IMR-90 (cell line): ENCODE results near the gene MYO3B. TPM values are rescaled to one million over a fixed set of nuclear protein-coding genes. Genes with fewer than 3 reads are reported as not detected.
A peak's percentile ranks its signal among the peaks of the same experiment; 100 is the strongest.

Source experiments
- ATAC-seq: fragments of 200-7000 bp; cut with Tn5 transposase; 2 replicates; pipeline ENCODE4 v1.9.1; 2020; ENCODE audit warnings: low read depth, mild to moderate bottlenecking, moderate library complexity
- BruUV-seq: library from RNA; stranded (reverse); fragments of 400-500 nt; replicated peaks from 2 replicates; lab custom pipeline; 2021; lab: Mats Ljungman, UMichigan
- CTCF ChIA-PET: fragments of 300-600 bp; formaldehyde crosslinking; extraction: SDS; loops from one replicate; lab custom pipeline; 2021; ENCODE audit warnings: antibody characterized with exemption; lab: Yijun Ruan, JAX
- POLR2A ChIA-PET: fragments of 300-600 bp; sonication (Branson Sonifier 250); formaldehyde crosslinking; loops from one replicate; lab custom pipeline; 2022; ENCODE audit warnings: antibody characterized with exemption; ENCODE audit not compliant: unreplicated experiment; lab: Charles Lee
- DNase-seq: peaks from one replicate; pipeline ENCODE4 v3.0.0; 2013
- H2AFZ ChIP-seq: replicated peaks from 2 replicates; pipeline ENCODE3; 2013; ENCODE audit warnings: low read length, mild to moderate bottlenecking; ENCODE audit not compliant: poor library complexity
- H2AK5ac ChIP-seq: 2 replicates; pipeline ENCODE4 v1.6.1; 2013; ENCODE audit warnings: low read depth, low read length, inconsistent platforms
- H2AK9ac ChIP-seq: replicated peaks from 2 replicates; pipeline ENCODE3; 2013; ENCODE audit warnings: mild to moderate bottlenecking, low read depth, low read length, moderate library complexity; ENCODE audit not compliant: poor library complexity
- H2BK120ac ChIP-seq: 2 replicates; pipeline ENCODE4 v1.6.1; 2013; ENCODE audit warnings: low read depth, low read length, inconsistent platforms
- H2BK15ac ChIP-seq: 3 replicates; pipeline ENCODE4 v1.6.1; 2013; ENCODE audit warnings: low read depth, low read length, inconsistent platforms
- H2BK20ac ChIP-seq: 2 replicates; pipeline ENCODE4 v1.6.1; 2013; ENCODE audit warnings: low read depth, mild to moderate bottlenecking, inconsistent platforms, low read length, moderate library complexity
- H2BK5ac ChIP-seq: 2 replicates; pipeline ENCODE4 v1.6.1; 2013; ENCODE audit warnings: mild to moderate bottlenecking, low read depth, low read length, inconsistent platforms; ENCODE audit not compliant: poor library complexity, severe bottlenecking
- H3K14ac ChIP-seq: replicated peaks from 2 replicates; pipeline ENCODE4 v1.6.1; 2013; ENCODE audit warnings: low read depth, low read length, inconsistent platforms
- H3K18ac ChIP-seq: 2 replicates; pipeline ENCODE4 v1.6.1; 2013; ENCODE audit warnings: low read depth, low read length, control low read depth
- H3K23ac ChIP-seq: 2 replicates; pipeline ENCODE4 v1.6.1; 2013; ENCODE audit warnings: low read depth, low read length, inconsistent platforms
- H3K27ac ChIP-seq: 2 replicates; pipeline ENCODE4 v1.5.1; 2013; ENCODE audit warnings: mild to moderate bottlenecking, control low read depth, low read length; ENCODE audit not compliant: insufficient read depth
- H3K27me3 ChIP-seq: 2 replicates; pipeline ENCODE4 v1.6.1; 2013; ENCODE audit warnings: low read length; ENCODE audit not compliant: control insufficient read depth, insufficient read depth
- H3K36me3 ChIP-seq: 2 replicates; pipeline ENCODE4 v1.6.1; 2013; ENCODE audit warnings: low read length, mixed read lengths; ENCODE audit not compliant: control insufficient read depth, insufficient read depth
- H3K4ac ChIP-seq: 2 replicates; pipeline ENCODE4 v1.6.1; 2013; ENCODE audit warnings: low read depth, low read length, inconsistent platforms
- H3K4me1 ChIP-seq: 2 replicates; pipeline ENCODE4 v1.6.1; 2013; ENCODE audit warnings: low read length, mixed read lengths; ENCODE audit not compliant: control insufficient read depth, insufficient read depth
- H3K4me2 ChIP-seq: 2 replicates; pipeline ENCODE4 v1.6.1; 2013; ENCODE audit warnings: low read depth, mild to moderate bottlenecking, control low read depth, low read length, moderate library complexity
- H3K4me3 ChIP-seq: 2 replicates; pipeline ENCODE4 v1.5.1; 2013; ENCODE audit warnings: low read depth, mild to moderate bottlenecking, control low read depth, low read length, moderate library complexity; ENCODE audit not compliant: insufficient read depth
- H3K56ac ChIP-seq: 2 replicates; pipeline ENCODE4 v1.6.1; 2013; ENCODE audit warnings: low read length, inconsistent platforms; ENCODE audit not compliant: insufficient read depth; ENCODE audit errors: extremely low read depth
- H3K79me1 ChIP-seq, 2 experiments: 2 replicates each; pipeline ENCODE4 v1.6.1; 2013; ENCODE audit warnings: low read length in 2 of 2, inconsistent platforms in 1 of 2, low read depth in 1 of 2
- H3K9ac ChIP-seq: 2 replicates; pipeline ENCODE4 v1.6.1; 2013; ENCODE audit warnings: low read depth, low read length, control low read depth
- H3K9me1 ChIP-seq: 2 replicates; pipeline ENCODE4 v1.6.1; 2013; ENCODE audit warnings: low read length, inconsistent platforms; ENCODE audit not compliant: insufficient read depth
- H3K9me3 ChIP-seq: 2 replicates; pipeline ENCODE4 v1.6.1; 2013; ENCODE audit warnings: low read length; ENCODE audit not compliant: control insufficient read depth, insufficient read depth
- H4K20me1 ChIP-seq: 2 replicates; pipeline ENCODE4 v1.6.1; 2013; ENCODE audit warnings: low read length, inconsistent platforms; ENCODE audit not compliant: insufficient read depth
- H4K5ac ChIP-seq: 2 replicates; pipeline ENCODE4 v1.6.1; 2013; ENCODE audit warnings: mild to moderate bottlenecking, low read depth, low read length, control low read depth
- H4K8ac ChIP-seq, 2 experiments: 2 replicates each; pipeline ENCODE4 v1.6.1; 2013; ENCODE audit warnings: low read depth in 2 of 2, low read length in 2 of 2, control low read depth in 1 of 2, inconsistent platforms in 1 of 2
- H4K91ac ChIP-seq: 2 replicates; pipeline ENCODE4 v1.6.1; 2013; ENCODE audit warnings: low read depth, low read length, inconsistent platforms; ENCODE audit not compliant: insufficient read depth
- CEBPB ChIP-seq: IDR thresholded peaks from 2 replicates; pipeline ENCODE4 v1.6.1; 2012; ENCODE audit warnings: low read depth, low read length, improper control_type of control experiment
- MAFK ChIP-seq: IDR thresholded peaks from 2 replicates; pipeline ENCODE4 v1.6.1; 2012; ENCODE audit warnings: low read depth, low read length, improper control_type of control experiment
- MXI1 ChIP-seq: IDR thresholded peaks from 2 replicates; pipeline ENCODE4 v1.6.1; 2012; ENCODE audit warnings: low read depth, mild to moderate bottlenecking, low read length, moderate library complexity, borderline replicate concordance
- RCOR1 ChIP-seq: IDR thresholded peaks from 2 replicates; pipeline ENCODE4 v1.6.1; 2012; ENCODE audit warnings: mild to moderate bottlenecking, low read length, improper control_type of control experiment; ENCODE audit not compliant: insufficient replicate concordance
- SMC3 ChIP-seq: fragments of 150-350 bp; IDR thresholded peaks from 2 replicates; pipeline ENCODE4 v1.6.1; 2016; ENCODE audit warnings: low read depth, mild to moderate bottlenecking, antibody characterized with exemption, low read length, moderate library complexity
- WGBS, 2 experiments: methylation state at CpG; one replicate each; pipeline versions ENCODE4 v1.1.5 to v1.1.7; 2013; ENCODE audit warnings: missing lambda C conversion rate in 2 of 2; ENCODE audit not compliant: insufficient read length in 1 of 2; ENCODE audit errors: extremely low coverage in 2 of 2; 5-methylcytosine and 5-hydroxymethylcytosine counted together
- dilution Hi-C: fragments of 300-500 bp; cut with HindIII; formaldehyde crosslinking; loops from one replicate; pipeline ENCODE4 v1.14.3; 2018; ENCODE audit warnings: low sequenced_read_pairs; ENCODE audit not compliant: unreplicated experiment
- in situ Hi-C: fragments of 300-500 bp; cut with MboI; formaldehyde crosslinking; loops from 3 replicates; pipeline ENCODE4 v1.14.3; 2019; ENCODE audit warnings: low sequenced_read_pairs, inconsistent platforms, mixed read lengths
- intact Hi-C: fragments of 100-400 bp; cut with micrococcal nuclease; formaldehyde crosslinking; loops from 2 replicates; pipeline ENCODE4 v1.10.0; 2022
- polyA plus RNA-seq, 3 experiments: library from polyadenylated mRNA; depleted of rRNA; stranded (reverse); fragments of >200 nt; gene quantifications; 2 replicates each; pipeline ENCODE4 v1.2.3, GENCODE V29; 2012; ENCODE audit warnings: low replicate concordance in 1 of 3
- total RNA-seq: library from RNA; depleted of rRNA; stranded (reverse); fragments of >200 nt; gene quantifications from 2 replicates; pipeline ENCODE4 v1.2.3, GENCODE V29; 2012

MYO3B gene
- total and polyA plus RNA-seq, 2 of the 4 experiments (the other 2 are of a cell fraction), result 0.02 TPM; not detected in 1

DNA sequence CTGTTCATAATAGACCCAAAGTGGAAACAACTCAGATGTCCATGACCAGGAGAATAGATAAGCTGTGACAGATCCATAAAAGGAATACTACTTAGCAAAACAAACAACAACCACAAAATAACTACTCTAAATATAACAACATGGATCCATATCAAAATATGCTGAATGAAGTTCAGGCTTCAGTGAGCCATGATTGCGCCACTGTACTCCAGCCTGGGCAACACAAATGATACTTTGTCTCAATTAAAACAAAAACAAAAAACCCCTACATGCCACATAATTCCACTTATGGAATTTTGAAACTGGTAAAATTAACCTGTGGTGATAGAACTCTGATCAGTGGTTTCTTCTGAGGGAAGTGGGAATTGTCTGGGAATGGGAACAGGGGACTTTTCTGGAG lies 11.2 kb upstream of the MYO3B start:
- Histone ChIP-seq H4K20me1 (no peaks in the 10 kb centered on the region), H2AK9ac (no peak overlapping the region), H3K9ac (no peak overlapping the region), H3K36me3 (no peaks in the 10 kb centered on the region), H3K56ac (no peak overlapping the region), H3K27me3 (no peaks in the 10 kb centered on the region), H3K4me1 (peaks cover 4% of the 10 kb centered on the region; the same call in 1 of the 2 replicates), H4K8ac (no peak overlapping the region), H2BK120ac (no peak overlapping the region), H3K4me2 (no peak overlapping the region), H2AK5ac (no peak overlapping the region), H3K9me3 (no peaks in the 10 kb centered on the region), H3K4me3 (no peak overlapping the region), H4K5ac (no peak overlapping the region), H3K27ac (no peak overlapping the region), H2BK5ac (no peak overlapping the region), H3K79me1 (no peaks in the 10 kb centered on the region), H3K4ac (no peak overlapping the region), H2BK20ac (no peak overlapping the region), H4K91ac (no peak overlapping the region), H3K23ac (no peak overlapping the region), H3K14ac (no peak overlapping the region), H3K9me1 (no peaks in the 10 kb centered on the region), H3K18ac (no peak overlapping the region), H2AFZ (no peak overlapping the region), H2BK15ac (no peak overlapping the region)
- in situ Hi-C loops, result no loop called here
- intact Hi-C loops, result no loop called here
- ATAC-seq (no peak), DNase-seq (no peak)
- no CpG with 5 or more reads among the region's 1 CpG for WGBS, 2 experiments
- TF ChIP-seq MXI1, result no peak
- no peak for TF ChIP-seq RCOR1
- TF ChIP-seq MAFK, result no peak
- no peak for TF ChIP-seq SMC3
- TF ChIP-seq CEBPB, result peak; percentile 44
- dilution Hi-C loops, result no loop called here
- no TSS peak for BruUV-seq
- CTCF ChIA-PET, result interaction anchor here (0.6 kb wide), 1 partner anchor 12 kb away, joined by 8 read pairs; no protein-coding TSS in a partner anchor
- POLR2A ChIA-PET, result no interaction called here
